OCI-LY3 (cell line): ENCODE results near the gene HNRNPH3.

Experiments
- H2AFZ ChIP-seq: fragments of 200-600, 300-600 bp; shearing (Covaris generic); 2 replicates; pipeline ENCODE4 v1.6.0; 2014; ENCODE audit warnings: antibody characterized with exemption, low read depth, low read length
- H3K27ac ChIP-seq: fragments of 200-600, 300-600 bp; sonication (generic); 2 replicates; pipeline ENCODE4 v1.5.1; 2014; ENCODE audit warnings: mild to moderate bottlenecking, low read length, moderate library complexity, mixed read lengths
- H3K27me3 ChIP-seq: fragments of 200-600, 300-600 bp; sonication (generic); 2 replicates; pipeline ENCODE4 v1.6.1; 2014; ENCODE audit warnings: low read depth, low read length, mixed read lengths
- H3K36me3 ChIP-seq: fragments of 200-600, 300-600 bp; sonication (generic); replicated peaks from 2 replicates; pipeline ENCODE3; 2014; ENCODE audit warnings: low read depth, low read length, mixed read lengths
- H3K4me1 ChIP-seq: fragments of 300-600, 200-600 bp; sonication (generic); 2 replicates; pipeline ENCODE4 v1.6.1; 2014; ENCODE audit warnings: low read length, mixed read lengths
- H3K4me2 ChIP-seq: fragments of 200-600, 300-600 bp; sonication (generic); 2 replicates; pipeline ENCODE4 v1.6.1; 2014; ENCODE audit warnings: low read length, mixed read lengths
- H3K4me3 ChIP-seq: fragments of 300-600, 200-600 bp; sonication (generic); 2 replicates; pipeline ENCODE4 v1.5.1; 2014; ENCODE audit warnings: antibody characterized with exemption, mild to moderate bottlenecking, low read length, moderate library complexity
- H3K79me2 ChIP-seq: fragments of 300-600, 200-600 bp; shearing (Covaris generic); 2 replicates; pipeline ENCODE4 v1.6.1; 2014; ENCODE audit warnings: mild to moderate bottlenecking, low read length, mixed read lengths
- H3K9ac ChIP-seq: fragments of 300-600, 200-600 bp; shearing (Covaris generic); 2 replicates; pipeline ENCODE4 v1.6.0; 2014; ENCODE audit warnings: mild to moderate bottlenecking, low read length, moderate library complexity
- H3K9me3 ChIP-seq: fragments of 200-600, 300-600 bp; shearing (Covaris generic); 2 replicates; pipeline ENCODE4 v1.6.1; 2014; ENCODE audit warnings: low read length, mixed read lengths; ENCODE audit not compliant: insufficient read depth
- H4K20me1 ChIP-seq: fragments of 200-600, 300-600 bp; sonication (generic); 2 replicates; pipeline ENCODE4 v1.6.1; 2016; ENCODE audit warnings: low read length, mixed read lengths; ENCODE audit not compliant: insufficient read depth
- EZH2phosphoT487 ChIP-seq: fragments of 200-600 bp; shearing (Covaris generic); IDR thresholded peaks from 2 replicates; pipeline ENCODE4 v1.6.1; 2018; ENCODE audit warnings: antibody characterized with exemption, mixed run types, low read depth
- TF ChIP-seq, protein P1 (sequence below): fragments of 200-600, 300-600 bp; sonication (generic); IDR thresholded peaks from 2 replicates; pipeline ENCODE4 v1.5.1; 2014; ENCODE audit warnings: antibody characterized with exemption, low read length, low read depth

Gene HNRNPH3

DNA sequence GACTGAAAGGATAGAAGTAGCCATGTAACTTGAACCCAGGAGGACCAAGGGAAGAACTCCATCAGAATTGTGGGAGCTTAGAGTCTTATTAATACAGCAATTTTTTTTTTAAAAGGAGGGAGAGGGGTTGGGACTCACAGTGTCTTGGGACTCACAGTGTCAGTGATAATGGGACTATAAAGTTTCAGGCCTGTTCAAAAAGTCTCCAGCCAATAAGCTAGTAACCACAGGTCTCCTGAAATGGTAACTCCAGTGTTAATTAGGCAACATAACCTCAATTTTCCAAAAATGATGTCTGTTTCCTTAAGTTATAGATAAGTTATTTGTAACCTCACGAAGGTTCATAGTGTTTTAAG, 2.4 kb upstream of the HNRNPH3 start:
- Histone ChIP-seq H4K20me1 (peaks cover 17% of the 10 kb centered on the region), H3K79me2 (peaks cover 33% of the 10 kb centered on the region), H3K4me1 (peaks cover 9% of the 10 kb centered on the region), H3K9me3 (no peaks in the 10 kb centered on the region), H3K27me3 (no peaks in the 10 kb centered on the region), H3K4me3 (no peak overlapping the region), H3K9ac (no peak overlapping the region), H3K27ac (no peak overlapping the region), H3K36me3 (peaks cover 10% of the 10 kb centered on the region), H2AFZ (no peak overlapping the region), H3K4me2 (no peak overlapping the region)
- TF ChIP-seq, protein P1, sequence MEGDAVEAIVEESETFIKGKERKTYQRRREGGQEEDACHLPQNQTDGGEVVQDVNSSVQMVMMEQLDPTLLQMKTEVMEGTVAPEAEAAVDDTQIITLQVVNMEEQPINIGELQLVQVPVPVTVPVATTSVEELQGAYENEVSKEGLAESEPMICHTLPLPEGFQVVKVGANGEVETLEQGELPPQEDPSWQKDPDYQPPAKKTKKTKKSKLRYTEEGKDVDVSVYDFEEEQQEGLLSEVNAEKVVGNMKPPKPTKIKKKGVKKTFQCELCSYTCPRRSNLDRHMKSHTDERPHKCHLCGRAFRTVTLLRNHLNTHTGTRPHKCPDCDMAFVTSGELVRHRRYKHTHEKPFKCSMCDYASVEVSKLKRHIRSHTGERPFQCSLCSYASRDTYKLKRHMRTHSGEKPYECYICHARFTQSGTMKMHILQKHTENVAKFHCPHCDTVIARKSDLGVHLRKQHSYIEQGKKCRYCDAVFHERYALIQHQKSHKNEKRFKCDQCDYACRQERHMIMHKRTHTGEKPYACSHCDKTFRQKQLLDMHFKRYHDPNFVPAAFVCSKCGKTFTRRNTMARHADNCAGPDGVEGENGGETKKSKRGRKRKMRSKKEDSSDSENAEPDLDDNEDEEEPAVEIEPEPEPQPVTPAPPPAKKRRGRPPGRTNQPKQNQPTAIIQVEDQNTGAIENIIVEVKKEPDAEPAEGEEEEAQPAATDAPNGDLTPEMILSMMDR, result no peak
- TF ChIP-seq EZH2phosphoT487, result no peak

DNA sequence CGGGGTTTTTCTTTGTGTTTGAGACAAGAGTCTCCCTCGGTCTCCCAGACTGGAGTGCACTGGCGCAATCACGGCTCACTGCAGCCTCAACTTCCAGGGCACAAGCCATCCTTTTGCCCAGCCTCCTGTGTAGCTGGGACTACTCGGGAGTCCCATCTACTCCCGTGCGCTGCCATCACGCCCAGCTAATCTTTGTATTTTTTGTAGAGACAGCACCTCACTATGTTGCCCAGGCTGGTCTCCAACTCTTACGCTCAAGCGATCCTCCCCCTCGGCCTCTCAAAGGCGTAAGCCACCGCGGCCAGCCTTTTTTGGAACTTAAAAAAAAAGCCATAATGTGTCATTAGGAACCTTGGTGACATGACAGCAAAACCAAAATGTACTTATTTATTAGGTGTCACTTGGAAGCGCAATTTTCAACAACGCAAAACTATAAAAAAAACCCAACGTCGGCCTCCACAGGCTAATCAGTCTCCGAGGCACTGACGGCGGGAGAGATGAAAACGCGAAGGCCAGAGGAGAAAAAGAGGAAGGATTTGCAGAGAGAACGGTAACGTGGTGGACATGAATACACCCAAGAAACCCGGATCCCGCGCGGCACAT, 911 bp upstream of the HNRNPH3 start:
- peaks cover 47% of the 10 kb centered on the region for H3K79me2 ChIP-seq

DNA sequence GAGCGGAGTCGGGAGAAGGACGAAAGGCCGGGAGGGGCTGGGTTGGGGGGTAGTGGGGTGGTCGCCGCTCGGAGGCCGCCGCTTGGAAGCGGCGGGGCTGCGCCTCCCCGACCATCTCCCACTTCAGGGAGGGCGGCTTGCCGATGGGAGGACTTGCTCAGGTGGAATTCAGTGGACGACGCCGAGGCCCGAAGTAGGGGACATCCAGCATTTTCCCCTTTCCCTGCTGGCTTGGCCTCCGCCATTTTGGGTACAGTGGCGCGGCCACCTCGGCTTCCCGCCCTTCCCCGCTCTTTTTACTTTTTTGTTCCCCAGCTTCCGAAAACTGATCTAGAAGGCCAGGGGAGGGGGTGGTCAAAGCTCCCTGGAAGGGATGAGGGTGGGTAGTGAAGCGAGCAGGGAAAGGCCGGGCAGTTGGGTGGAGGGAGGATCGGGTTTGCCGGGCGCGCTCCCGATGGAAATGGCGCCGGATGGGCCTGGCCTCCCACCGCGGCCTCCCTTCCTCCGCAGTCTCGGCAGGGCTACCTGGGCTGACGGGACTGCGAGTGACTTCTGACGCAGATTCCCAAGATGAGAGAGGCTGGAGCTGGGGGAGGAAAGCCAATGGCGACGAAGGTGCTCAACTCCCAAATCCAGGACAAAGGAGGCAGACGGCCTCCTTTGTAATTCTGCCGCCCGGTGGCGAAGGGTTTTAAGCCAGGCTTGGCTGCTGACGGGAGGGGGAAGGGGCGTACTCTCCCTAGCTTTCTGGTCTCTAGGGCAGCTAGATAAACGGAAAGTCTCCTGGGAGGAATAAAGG, 594 bp downstream of the HNRNPH3 start, which contains the start of gene PBLD:
TSS of gene PBLD (minus strand) at position 670 of the 799 bp plus-strand sequence. CDS start 26,084 bp downstream, outside the sequence.
- peaks cover 13% of the 10 kb centered on the region for H3K36me3 ChIP-seq
- peak within 1 kb of the TSS; percentile 85 for H3K4me2 ChIP-seq
- TF ChIP-seq, protein P1, result peak; percentile 36
- TF ChIP-seq EZH2phosphoT487, result no peak
- H3K4me3 ChIP-seq, result peak within 1 kb of the TSS; percentile 100
- H3K9ac ChIP-seq, result peak within 1 kb of the TSS; percentile 99
- no peaks in the 10 kb centered on the region for H3K27me3 ChIP-seq
- peak within 1 kb of the TSS; percentile 90 for H3K27ac ChIP-seq
- peak within 1 kb of the TSS; percentile 46; the same call in 1 of the 2 replicates for H2AFZ ChIP-seq
- peaks cover 35% of the 10 kb centered on the region for H3K4me1 ChIP-seq
- H3K9me3 ChIP-seq, result no peaks in the 10 kb centered on the region
- H3K79me2 ChIP-seq, result peaks cover 62% of the 10 kb centered on the region
- H4K20me1 ChIP-seq, result peaks cover 47% of the 10 kb centered on the region

More for the DNA sequence above, 911 bp upstream of the HNRNPH3 start:
- Histone ChIP-seq H4K20me1 (peaks cover 32% of the 10 kb centered on the region), H3K27ac (peak overlapping the region; percentile 90), H3K4me3 (peak overlapping the region; percentile 100), H3K9ac (peak overlapping the region; percentile 88), H3K27me3 (no peaks in the 10 kb centered on the region), H2AFZ (peak overlapping the region; percentile 47), H3K4me2 (peak overlapping the region; percentile 98), H3K36me3 (peaks cover 10% of the 10 kb centered on the region), H3K4me1 (peaks cover 24% of the 10 kb centered on the region), H3K9me3 (no peaks in the 10 kb centered on the region)
- no peak for TF ChIP-seq EZH2phosphoT487
- TF ChIP-seq, protein P1, result no peak

DNA sequence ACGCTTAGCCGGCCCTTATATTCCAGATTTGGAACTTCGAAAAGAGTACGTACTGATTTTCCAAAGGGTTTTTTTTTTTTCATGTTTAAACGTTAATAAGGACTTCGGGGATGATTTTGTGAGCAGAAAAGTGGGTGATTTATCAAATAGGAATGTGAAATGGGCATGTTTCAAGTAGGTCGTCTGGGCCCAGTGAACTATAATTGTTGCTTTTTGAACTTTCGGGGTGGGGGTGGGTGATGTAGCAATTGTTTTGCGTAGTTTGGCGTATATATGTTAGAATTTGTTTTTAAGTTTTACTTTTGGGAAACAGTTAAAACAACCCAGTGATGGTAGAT, 1.2 kb downstream of the HNRNPH3 start:
- H3K4me1 ChIP-seq, result peaks cover 35% of the 10 kb centered on the region
- peak overlapping the region; percentile 100 for H3K4me3 ChIP-seq
- H3K27ac ChIP-seq, result peak overlapping the region; percentile 90
- H3K79me2 ChIP-seq, result peaks cover 68% of the 10 kb centered on the region
- H3K9ac ChIP-seq, result peak overlapping the region; percentile 99
- no peak overlapping the region for H2AFZ ChIP-seq
- peaks cover 14% of the 10 kb centered on the region for H3K36me3 ChIP-seq
- no peak for TF ChIP-seq EZH2phosphoT487
- TF ChIP-seq, protein P1, result no peak
- H3K4me2 ChIP-seq, result peak overlapping the region; percentile 85
- H4K20me1 ChIP-seq, result peaks cover 52% of the 10 kb centered on the region
- no peaks in the 10 kb centered on the region for H3K27me3 ChIP-seq
- no peaks in the 10 kb centered on the region for H3K9me3 ChIP-seq
